Ishikawa (cell line): ENCODE measurements around the gene SIAH1.

ENCODE experiments used
- CEBPB ChIP-seq: IDR thresholded peaks from 2 replicates; pipeline ENCODE4 v1.6.1; 2012
- CREB1 ChIP-seq: IDR thresholded peaks from 2 replicates; pipeline ENCODE4 v1.6.1; 2012; ENCODE audit warnings: low read depth
- EGR1 ChIP-seq: IDR thresholded peaks from 2 replicates; pipeline ENCODE4 v1.6.1; 2012
- EP300 ChIP-seq: IDR thresholded peaks from 2 replicates; pipeline ENCODE4 v1.6.1; 2012; ENCODE audit warnings: borderline replicate concordance
- FOXM1 ChIP-seq: IDR thresholded peaks from 2 replicates; pipeline ENCODE4 v1.6.1; 2012; ENCODE audit warnings: low read depth, borderline replicate concordance
- MAX ChIP-seq: IDR thresholded peaks from 2 replicates; pipeline ENCODE4 v1.6.1; 2012
- NFIC ChIP-seq: IDR thresholded peaks from 2 replicates; pipeline ENCODE4 v1.6.1; 2012
- RAD21 ChIP-seq: IDR thresholded peaks from 2 replicates; pipeline ENCODE4 v1.6.1; 2012; ENCODE audit warnings: low read depth
- REST ChIP-seq: IDR thresholded peaks from 2 replicates; pipeline ENCODE4 v1.6.1; 2012; ENCODE audit warnings: low read depth, mild to moderate bottlenecking
- TAF1 ChIP-seq: IDR thresholded peaks from 2 replicates; pipeline ENCODE4 v1.6.1; 2012; ENCODE audit warnings: low read depth, mild to moderate bottlenecking
- TCF12 ChIP-seq: IDR thresholded peaks from 2 replicates; pipeline ENCODE4 v1.6.1; 2012; ENCODE audit warnings: low read depth
- TEAD4 ChIP-seq: IDR thresholded peaks from 2 replicates; pipeline ENCODE4 v1.6.1; 2012
- YY1 ChIP-seq: IDR thresholded peaks from 2 replicates; pipeline ENCODE4 v1.6.1; 2012; ENCODE audit warnings: low read depth
- ZBTB7A ChIP-seq: IDR thresholded peaks from 2 replicates; pipeline ENCODE4 v1.6.1; 2012; ENCODE audit warnings: low read depth
- TF ChIP-seq, protein P1 (sequence below): IDR thresholded peaks from 2 replicates; pipeline ENCODE4 v1.6.1; 2012

The SIAH1 gene

GRCh38 chr16:48383877-48384519 is 1.2 kb downstream of the SIAH1 start:
- TF ChIP-seq TCF12 (no peak), REST (no peak), TEAD4 (no peak), ZBTB7A (no peak)

DNA sequence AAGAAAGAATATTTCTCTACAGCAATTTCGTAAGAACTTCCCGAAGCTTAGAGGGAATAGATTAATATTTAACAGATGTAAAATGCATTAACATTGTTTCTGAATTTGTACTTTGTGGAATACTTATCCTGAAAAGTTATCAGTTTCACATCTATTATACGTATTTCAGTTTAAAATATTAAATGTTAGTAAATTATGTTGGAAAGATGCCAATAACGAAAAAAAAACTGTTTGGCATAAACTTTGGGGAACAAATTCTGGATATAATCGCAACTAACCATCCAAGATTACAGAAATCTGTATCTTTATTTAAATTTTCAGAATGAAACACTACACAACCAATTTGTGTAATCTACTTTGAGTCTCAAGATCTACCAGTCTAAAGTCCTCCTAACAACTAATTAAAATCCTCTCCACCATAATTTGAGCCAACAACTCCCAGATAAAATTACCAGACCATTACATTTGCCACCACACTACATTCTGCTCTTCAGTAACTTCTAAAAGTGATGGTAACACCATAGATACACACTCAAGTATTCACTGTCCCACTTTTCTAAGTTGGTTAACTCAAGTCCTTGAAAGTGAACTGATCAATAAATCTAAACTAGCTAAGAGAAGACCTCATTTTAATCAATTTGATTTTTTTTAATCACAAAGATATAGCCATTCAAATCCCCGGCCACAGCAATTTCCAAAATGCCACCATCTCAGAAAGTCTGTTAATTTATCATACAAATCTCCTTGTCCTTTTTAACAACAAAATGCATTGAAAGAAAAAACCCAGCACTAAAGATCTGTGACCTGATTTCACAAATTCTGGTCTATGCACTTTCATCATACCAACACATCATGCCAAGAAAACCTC is 2.0 kb downstream of the SIAH1 start:
- TF ChIP-seq MAX (no peak), YY1 (no peak)

DNA sequence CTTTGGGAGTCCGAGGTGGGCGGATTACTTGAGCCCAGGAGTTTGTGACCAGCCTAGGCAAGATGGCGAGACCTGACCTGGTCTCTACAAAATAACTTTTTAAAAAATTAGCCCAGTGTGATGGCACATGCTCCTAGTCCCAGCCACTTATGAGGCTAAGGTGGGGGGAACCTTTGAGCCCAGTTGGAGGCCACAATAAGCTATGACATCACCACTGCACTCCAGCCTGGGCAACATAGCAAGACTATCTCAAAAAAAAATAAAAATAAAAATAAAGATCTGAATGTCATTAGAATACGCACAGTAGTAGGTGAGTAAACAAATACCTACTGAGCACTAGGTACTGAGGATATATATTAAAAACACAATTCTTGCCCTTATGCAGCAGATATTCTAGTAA is 3.1 kb downstream of the SIAH1 start:
- no peak for TF ChIP-seq TAF1
- TF ChIP-seq MAX = no peak
- no peak for TF ChIP-seq TCF12
- TF ChIP-seq ZBTB7A = no peak
- no peak for TF ChIP-seq NFIC
- no peak for TF ChIP-seq EP300
- TF ChIP-seq, protein P1, sequence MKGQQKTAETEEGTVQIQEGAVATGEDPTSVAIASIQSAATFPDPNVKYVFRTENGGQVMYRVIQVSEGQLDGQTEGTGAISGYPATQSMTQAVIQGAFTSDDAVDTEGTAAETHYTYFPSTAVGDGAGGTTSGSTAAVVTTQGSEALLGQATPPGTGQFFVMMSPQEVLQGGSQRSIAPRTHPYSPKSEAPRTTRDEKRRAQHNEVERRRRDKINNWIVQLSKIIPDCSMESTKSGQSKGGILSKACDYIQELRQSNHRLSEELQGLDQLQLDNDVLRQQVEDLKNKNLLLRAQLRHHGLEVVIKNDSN = no peak
- TF ChIP-seq CREB1 = no peak
- TF ChIP-seq EGR1 = no peak
- TF ChIP-seq CEBPB = no peak
- TF ChIP-seq TEAD4 = no peak
- TF ChIP-seq YY1 = no peak
- no peak for TF ChIP-seq RAD21
- TF ChIP-seq FOXM1 = no peak
- no peak for TF ChIP-seq REST

- TF ChIP-seq NFIC (no peak), TAF1 (no peak), MAX (no peak), TCF12 (no peak), CEBPB (no peak), TEAD4 (no peak), EGR1 (no peak), YY1 (no peak)
- TF ChIP-seq, protein P1 = no peak
These were observed 4.0 kb downstream of the SIAH1 start for GRCh38 chr16:48381201-48381600.

- TF ChIP-seq REST = no peak
- TF ChIP-seq CEBPB = no peak
- TF ChIP-seq, protein P1 = no peak
These were observed 6.4 kb downstream of the SIAH1 start for GRCh38 chr16:48378836-48379235.
